Stimulated activated naive CD8-positive, alpha-beta T cell treated with anti-CD3 and anti-CD28 coated beads, Interleukin-15, Interleukin-2, amounts not matched to agents 100 ng/mL and 50 ng/mL, for 24 hours (primary cell): ENCODE measurements around the gene SFXN3.
"Not testable (repeated sequence)": the region's sequence is repeated elsewhere in the genome, so short reads cannot be mapped to it uniquely, and the experiment has no call there.

Source experiments
- H3K27ac Mint-ChIP-seq: one replicate; pipeline ENCODE4 v1.8.0; 2021; ENCODE audit warnings: mild to moderate bottlenecking, mixed read lengths
- H3K27me3 Mint-ChIP-seq: one replicate; pipeline ENCODE4 v1.8.0; 2021; ENCODE audit warnings: mixed read lengths
- H3K36me3 Mint-ChIP-seq: one replicate; pipeline ENCODE4 v1.8.0; 2021; ENCODE audit warnings: low read depth, mixed read lengths
- H3K4me1 Mint-ChIP-seq: one replicate; pipeline ENCODE4 v1.8.0; 2021; ENCODE audit warnings: low read depth, mixed read lengths
- H3K4me3 Mint-ChIP-seq: one replicate; pipeline ENCODE4 v1.8.0; 2021; ENCODE audit warnings: mild to moderate bottlenecking, mixed read lengths
- H3K9me3 Mint-ChIP-seq: one replicate; pipeline ENCODE4 v1.8.0; 2021; ENCODE audit warnings: mixed read lengths

The SFXN3 gene

GRCh38 chr10:101033276-101033675 lies 2.2 kb downstream of the SFXN3 start:
- Mint-ChIP-seq H3K9me3 (no peaks in the 10 kb centered on the region), H3K4me1 (peaks cover 28% of the 10 kb centered on the region), H3K36me3 (peaks cover 9% of the 10 kb centered on the region), H3K4me3 (peak overlapping the region; percentile 63), H3K27ac (peak overlapping the region; percentile 65), H3K27me3 (no peaks in the 10 kb centered on the region)

DNA sequence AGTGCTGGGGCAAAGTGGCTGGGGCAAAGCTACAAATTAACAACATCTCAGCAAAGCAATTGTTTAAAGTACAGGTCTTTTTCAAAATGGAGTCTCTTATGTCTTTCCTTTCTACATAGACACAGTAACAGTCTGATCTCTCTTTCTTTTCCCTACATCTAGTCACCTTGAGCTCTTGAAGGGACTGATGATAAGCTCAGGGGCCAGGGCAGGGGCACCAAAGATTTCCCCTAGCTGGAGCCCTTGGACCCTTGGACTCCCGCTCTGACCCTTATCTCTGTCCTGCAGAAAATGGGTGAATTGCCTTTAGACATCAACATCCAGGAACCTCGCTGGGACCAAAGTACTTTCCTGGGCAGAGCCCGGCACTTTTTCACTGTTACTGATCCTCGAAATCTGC lies 3.4 kb downstream of the SFXN3 start:
- not testable (repeated sequence) for H3K27ac Mint-ChIP-seq, H3K36me3 Mint-ChIP-seq, H3K4me3 Mint-ChIP-seq, H3K9me3 Mint-ChIP-seq, H3K27me3 Mint-ChIP-seq
- peaks cover 28% of the 10 kb centered on the region for H3K4me1 Mint-ChIP-seq

DNA sequence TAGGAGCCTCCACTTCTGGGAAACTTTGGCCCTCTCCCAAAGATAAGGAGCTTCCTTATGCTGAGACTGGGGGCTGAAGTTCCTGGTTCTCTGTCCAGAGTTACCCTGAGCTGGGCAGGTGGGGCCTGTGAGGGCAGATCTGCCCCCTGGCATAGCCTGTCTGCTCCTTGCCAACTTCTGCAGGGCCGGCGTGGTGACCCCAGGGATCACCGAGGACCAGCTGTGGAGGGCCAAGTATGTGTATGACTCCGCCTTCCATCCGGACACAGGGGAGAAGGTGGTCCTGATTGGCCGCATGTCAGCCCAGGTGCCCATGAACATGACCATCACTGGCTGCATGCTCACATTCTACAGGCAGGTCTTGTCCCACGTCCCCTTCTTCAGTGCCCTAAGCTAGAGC lies 4.3 kb downstream of the SFXN3 start:
- no peaks in the 10 kb centered on the region for H3K27me3 Mint-ChIP-seq
- no peak overlapping the region for H3K4me3 Mint-ChIP-seq
- H3K4me1 Mint-ChIP-seq = peaks cover 27% of the 10 kb centered on the region
- no peak overlapping the region for H3K27ac Mint-ChIP-seq
- H3K36me3 Mint-ChIP-seq = peaks cover 9% of the 10 kb centered on the region
- no peaks in the 10 kb centered on the region for H3K9me3 Mint-ChIP-seq

DNA sequence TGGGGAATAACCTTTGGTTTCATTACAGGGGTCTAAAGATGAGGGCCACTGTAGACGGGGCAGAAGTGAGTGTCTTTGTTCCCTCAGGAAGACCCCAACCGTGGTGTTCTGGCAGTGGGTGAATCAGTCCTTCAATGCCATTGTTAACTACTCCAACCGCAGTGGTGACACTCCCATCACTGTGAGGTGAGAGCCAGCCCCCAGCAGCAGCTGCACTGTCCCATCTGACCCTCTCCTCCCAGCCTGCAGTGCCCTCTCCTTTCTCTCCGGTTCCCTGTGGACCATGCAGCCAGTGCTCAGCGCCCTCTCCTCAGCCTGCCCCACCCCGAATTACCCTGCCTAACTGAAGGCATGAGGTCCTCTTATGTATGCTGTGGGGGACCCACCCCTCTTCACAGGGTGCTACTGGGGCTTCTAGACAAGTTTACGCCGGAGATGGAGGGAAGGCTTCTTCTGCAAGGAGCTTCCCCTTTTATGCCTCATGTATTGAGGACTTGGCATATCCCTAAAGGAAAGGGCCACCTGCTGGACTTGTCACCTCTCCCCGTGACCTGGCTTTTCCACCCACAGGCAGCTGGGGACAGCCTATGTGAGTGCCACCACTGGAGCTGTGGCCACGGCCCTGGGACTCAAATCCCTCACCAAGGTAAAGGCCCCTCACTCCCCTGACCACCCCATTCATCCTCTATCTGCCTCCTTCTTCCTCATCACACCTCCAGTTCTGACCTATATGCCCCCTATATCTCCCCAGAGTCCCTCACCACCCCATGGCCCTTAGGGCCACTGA lies 5.1 kb downstream of the SFXN3 start:
- Mint-ChIP-seq H3K4me3 (no peak overlapping the region), H3K4me1 (peaks cover 29% of the 10 kb centered on the region), H3K27me3 (no peaks in the 10 kb centered on the region), H3K9me3 (no peaks in the 10 kb centered on the region), H3K36me3 (peaks cover 9% of the 10 kb centered on the region), H3K27ac (no peak overlapping the region)

- H3K27ac Mint-ChIP-seq = no peak overlapping the region
- no peak overlapping the region for H3K4me3 Mint-ChIP-seq
- H3K27me3 Mint-ChIP-seq = no peaks in the 10 kb centered on the region
- H3K36me3 Mint-ChIP-seq = peaks cover 9% of the 10 kb centered on the region
- no peaks in the 10 kb centered on the region for H3K9me3 Mint-ChIP-seq
- H3K4me1 Mint-ChIP-seq = peaks cover 30% of the 10 kb centered on the region
These were observed 5.7 kb downstream of the SFXN3 start for GRCh38 chr10:101036726-101037125.

GRCh38 chr10:101038484-101038883 lies 7.5 kb downstream of the SFXN3 start:
- peaks cover 30% of the 10 kb centered on the region for H3K4me1 Mint-ChIP-seq
- no peaks in the 10 kb centered on the region for H3K9me3 Mint-ChIP-seq
- no peaks in the 10 kb centered on the region for H3K27me3 Mint-ChIP-seq
- no peak overlapping the region for H3K27ac Mint-ChIP-seq
- H3K36me3 Mint-ChIP-seq = peaks cover 9% of the 10 kb centered on the region
- H3K4me3 Mint-ChIP-seq = no peak overlapping the region

DNA sequence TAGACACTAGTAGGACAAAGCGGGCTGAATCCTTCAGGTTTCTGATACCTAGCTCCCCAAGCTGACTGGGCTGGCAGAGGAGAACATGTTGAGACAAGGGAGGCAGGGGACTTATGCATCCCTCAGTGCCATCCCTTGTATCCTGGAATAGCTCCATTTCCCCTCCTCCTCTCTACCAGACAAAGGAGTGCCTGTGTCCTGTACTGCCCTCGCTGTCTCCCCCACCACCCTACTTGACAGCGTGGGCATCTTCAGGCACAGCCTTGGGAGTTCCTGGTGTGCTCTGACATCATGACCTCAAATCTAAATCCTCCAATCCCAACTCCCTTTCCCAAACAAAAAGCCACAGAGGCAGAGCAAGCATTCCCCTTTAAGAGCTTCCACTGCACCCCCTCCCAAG lies 9.0 kb downstream of the SFXN3 start:
- no peaks in the 10 kb centered on the region for H3K9me3 Mint-ChIP-seq
- peaks cover 7% of the 10 kb centered on the region for H3K27me3 Mint-ChIP-seq
- no peak overlapping the region for H3K4me3 Mint-ChIP-seq
- H3K27ac Mint-ChIP-seq = no peak overlapping the region
- H3K4me1 Mint-ChIP-seq = peaks cover 26% of the 10 kb centered on the region
- H3K36me3 Mint-ChIP-seq = peaks cover 9% of the 10 kb centered on the region

GRCh38 chr10:101040851-101041250 lies 9.8 kb downstream of the SFXN3 start:
- H3K27me3 Mint-ChIP-seq = peaks cover 7% of the 10 kb centered on the region
- no peaks in the 10 kb centered on the region for H3K9me3 Mint-ChIP-seq
- H3K4me3 Mint-ChIP-seq = no peak overlapping the region
- H3K4me1 Mint-ChIP-seq = peaks cover 26% of the 10 kb centered on the region
- H3K36me3 Mint-ChIP-seq = peaks cover 9% of the 10 kb centered on the region
- peak overlapping the region; percentile 13 for H3K27ac Mint-ChIP-seq

DNA sequence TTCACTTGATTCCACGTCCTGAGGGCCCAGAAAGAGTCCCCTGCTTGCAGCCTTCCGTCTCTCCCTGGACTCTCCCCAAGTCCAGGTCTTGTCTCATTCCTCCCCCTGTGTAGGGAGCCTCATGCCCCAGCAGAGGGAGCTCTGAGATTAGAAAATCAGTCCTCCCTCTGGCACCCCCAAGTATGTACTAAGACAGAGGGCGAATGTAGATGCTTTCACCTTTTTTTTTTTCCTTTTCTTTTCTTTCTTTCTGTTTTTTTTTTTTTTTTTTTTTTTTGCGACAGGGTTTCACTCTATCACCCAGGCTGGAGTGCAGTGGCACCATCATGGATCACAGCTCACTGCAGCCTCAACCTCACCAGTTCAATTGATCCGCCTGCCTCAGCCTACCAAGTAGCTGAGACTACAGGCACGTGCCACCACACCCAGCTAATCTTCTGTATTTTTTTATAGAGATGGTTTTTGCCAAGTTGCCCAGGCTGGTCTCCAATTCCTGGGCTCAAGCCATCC lies 10.3 kb downstream of the SFXN3 start:
- Mint-ChIP-seq H3K36me3 (peaks cover 9% of the 10 kb centered on the region), H3K9me3 (no peaks in the 10 kb centered on the region), H3K27me3 (peaks cover 10% of the 10 kb centered on the region), H3K27ac (peak overlapping the region; percentile 13), H3K4me1 (peaks cover 26% of the 10 kb centered on the region), H3K4me3 (no peak overlapping the region)

DNA sequence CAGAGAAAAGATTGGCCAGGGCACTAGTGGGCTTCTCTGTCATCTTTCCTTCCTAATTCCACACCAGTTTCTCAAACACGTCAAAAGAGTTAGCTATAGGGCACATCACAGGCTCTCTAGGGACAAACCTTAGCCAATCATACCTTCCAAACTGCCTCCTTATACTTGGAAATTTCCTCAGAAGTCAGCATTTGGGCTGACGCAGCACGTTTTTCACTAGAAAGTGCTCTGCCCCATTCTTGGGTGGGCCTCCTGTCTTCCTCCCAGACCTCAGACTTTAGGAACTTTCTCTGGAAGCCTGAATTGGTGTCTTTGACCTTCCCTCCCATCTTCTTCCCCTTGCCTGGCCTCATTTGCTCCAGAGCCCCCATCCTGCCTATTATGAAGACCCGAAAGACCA lies 11.1 kb downstream of the SFXN3 start:
- Mint-ChIP-seq H3K27me3 (peaks cover 18% of the 10 kb centered on the region), H3K27ac (peak overlapping the region; percentile 89), H3K4me3 (peak overlapping the region; percentile 94), H3K9me3 (no peaks in the 10 kb centered on the region), H3K4me1 (peaks cover 26% of the 10 kb centered on the region), H3K36me3 (peaks cover 9% of the 10 kb centered on the region)

DNA sequence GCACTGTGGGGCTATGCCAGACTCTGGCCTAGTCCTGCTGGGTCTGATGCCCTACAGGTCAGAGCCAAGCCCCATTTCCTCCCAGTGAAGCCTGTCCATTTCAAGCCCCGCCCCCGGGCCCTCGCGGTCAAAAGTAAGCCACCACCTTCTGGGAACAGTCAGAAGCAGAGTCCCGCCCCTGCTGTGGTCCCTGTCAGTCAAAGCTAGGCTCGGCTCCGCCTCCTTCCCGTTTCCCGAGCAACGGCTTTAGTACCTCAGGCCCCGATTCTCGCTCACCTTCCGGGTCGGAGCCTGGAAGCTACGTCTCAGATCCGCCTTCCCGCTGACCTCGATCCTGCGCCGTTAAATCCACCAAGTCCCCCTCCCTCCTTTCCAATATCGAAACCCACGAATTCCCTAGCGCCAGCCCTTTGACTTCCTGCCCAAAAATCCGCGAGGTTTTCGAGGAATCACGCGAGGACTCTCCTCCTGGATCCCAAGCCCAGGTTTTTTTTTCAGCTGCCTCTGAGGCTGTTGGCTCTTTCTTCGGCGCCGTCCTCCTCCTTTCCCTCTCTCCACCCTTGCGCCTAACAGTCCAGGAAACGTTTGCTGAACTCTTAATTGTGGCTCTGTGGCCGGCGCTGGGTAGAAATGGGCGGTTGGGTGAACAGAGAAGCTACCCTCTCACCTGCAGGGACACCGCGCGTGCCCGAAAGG lies 11.8 kb downstream of the SFXN3 start:
- Mint-ChIP-seq H3K36me3 (peaks cover 3% of the 10 kb centered on the region), H3K27ac (peak overlapping the region; percentile 89), H3K4me3 (peak overlapping the region; percentile 94), H3K4me1 (peaks cover 26% of the 10 kb centered on the region), H3K27me3 (peaks cover 25% of the 10 kb centered on the region), H3K9me3 (no peaks in the 10 kb centered on the region)

DNA sequence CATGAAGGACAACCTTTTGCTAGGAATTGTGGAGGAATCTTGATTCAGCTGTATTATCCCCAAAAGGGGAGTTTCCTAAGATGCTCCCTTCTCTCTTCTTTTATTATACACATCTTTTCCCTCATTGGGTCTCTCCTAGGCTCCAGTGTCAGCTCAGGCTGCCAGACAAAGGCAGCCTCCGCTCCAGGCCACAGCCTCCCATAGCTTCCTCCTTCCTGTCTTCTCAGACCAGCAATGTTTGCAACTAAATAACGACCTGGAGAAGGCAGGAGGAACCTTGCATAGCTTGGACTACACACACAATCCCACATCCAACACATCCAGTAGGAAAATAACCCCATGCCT lies 12.3 kb downstream of the SFXN3 start:
- H3K27ac Mint-ChIP-seq = no peak overlapping the region
- peaks cover 30% of the 10 kb centered on the region for H3K27me3 Mint-ChIP-seq
- H3K36me3 Mint-ChIP-seq = no peaks in the 10 kb centered on the region
- peak overlapping the region; percentile 94 for H3K4me3 Mint-ChIP-seq
- H3K9me3 Mint-ChIP-seq = no peaks in the 10 kb centered on the region
- H3K4me1 Mint-ChIP-seq = peaks cover 28% of the 10 kb centered on the region

DNA sequence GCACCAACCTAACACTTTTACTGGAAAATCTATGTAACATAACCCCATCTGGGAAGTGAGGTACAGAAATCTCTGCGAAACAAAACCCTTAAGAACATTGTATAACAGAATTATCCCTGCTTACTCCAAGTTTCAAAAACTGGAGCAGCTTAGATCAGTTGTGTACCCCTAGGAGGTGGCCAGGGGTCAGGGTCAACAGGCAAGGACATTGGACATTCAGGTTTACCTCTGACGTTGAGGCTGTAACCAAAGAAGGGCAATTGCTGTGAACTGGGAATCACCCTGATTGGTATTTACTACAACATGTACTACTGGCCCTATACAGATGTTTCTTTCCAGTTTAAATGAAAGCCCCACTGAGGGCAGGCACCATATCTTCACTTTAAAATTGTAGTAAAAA lies 13.1 kb downstream of the SFXN3 start:
- Mint-ChIP-seq H3K27me3 (peaks cover 38% of the 10 kb centered on the region), H3K4me1 (peaks cover 29% of the 10 kb centered on the region), H3K27ac (no peak overlapping the region), H3K4me3 (no peak overlapping the region), H3K9me3 (no peaks in the 10 kb centered on the region), H3K36me3 (no peaks in the 10 kb centered on the region)

DNA sequence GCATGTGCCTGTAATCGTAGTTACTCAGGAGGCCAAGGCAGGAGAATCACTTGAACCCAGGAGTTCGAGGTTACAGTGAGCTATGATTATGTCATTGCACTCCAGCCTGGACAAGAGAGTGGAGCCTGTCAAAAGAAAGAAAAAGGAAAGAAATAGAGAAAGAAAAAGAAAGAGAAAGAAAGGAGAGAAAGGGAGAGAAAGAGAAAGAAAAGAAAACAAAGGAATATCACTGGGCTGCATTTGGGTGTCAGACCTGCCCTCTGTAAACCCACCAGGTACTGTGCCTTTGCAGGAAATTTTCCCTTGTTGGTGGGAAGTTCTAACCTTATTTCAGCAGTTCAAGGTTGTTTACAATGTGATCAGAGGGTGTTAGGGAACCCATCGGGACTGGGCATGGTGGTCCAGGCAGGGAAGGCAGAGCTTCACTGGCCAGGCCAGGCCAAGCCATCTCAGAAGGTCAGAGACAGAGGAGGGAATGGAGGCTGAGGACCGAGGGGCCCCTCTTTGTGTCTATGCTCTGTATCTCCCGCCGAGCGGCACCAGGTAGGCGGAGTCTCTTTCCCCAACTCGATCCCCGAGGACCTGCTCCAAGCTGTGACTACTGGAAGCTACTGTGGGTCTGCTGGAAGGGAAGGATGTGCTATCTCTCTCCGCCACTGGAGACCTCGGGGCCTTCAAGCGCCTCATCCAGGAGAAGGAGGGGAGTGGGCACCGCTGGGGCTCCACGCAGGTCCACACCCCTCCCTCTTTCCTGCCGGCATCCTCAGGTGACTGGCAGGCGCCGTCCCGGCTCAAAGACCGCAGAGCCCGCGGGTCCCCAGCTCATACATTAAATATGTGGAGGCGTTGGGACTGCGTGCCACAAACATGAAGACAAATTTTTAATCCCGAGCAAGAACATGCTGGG lies 15.6 kb downstream of the SFXN3 start:
- peaks cover 55% of the 10 kb centered on the region for H3K27me3 Mint-ChIP-seq
- no peak overlapping the region for H3K27ac Mint-ChIP-seq
- peaks cover 36% of the 10 kb centered on the region for H3K4me1 Mint-ChIP-seq
- H3K36me3 Mint-ChIP-seq = no peaks in the 10 kb centered on the region
- H3K4me3 Mint-ChIP-seq = no peak overlapping the region
- H3K9me3 Mint-ChIP-seq = no peaks in the 10 kb centered on the region

DNA sequence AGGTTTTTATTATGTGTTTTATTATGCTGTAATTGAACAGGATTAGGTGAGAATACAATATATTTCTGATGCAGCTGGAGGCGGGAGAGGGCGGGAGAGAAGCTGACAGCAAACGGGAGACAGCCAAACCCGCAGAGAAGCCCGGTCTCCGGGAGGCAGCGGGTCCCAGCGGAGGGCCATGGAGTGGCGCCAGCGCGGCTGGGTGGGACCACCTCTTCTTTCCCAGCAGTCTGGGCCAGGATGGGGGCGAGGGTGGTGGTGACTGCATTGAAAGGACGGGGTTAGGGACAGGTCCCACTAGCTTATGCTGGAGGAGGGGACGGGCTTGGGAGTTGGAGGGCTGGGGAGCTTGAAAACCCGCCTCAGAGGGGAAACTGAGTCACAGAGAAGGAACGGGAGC lies 16.2 kb downstream of the SFXN3 start:
- Mint-ChIP-seq H3K36me3 (no peaks in the 10 kb centered on the region), H3K27me3 (peaks cover 55% of the 10 kb centered on the region), H3K4me3 (no peak overlapping the region), H3K4me1 (peaks cover 29% of the 10 kb centered on the region), H3K27ac (no peak overlapping the region), H3K9me3 (no peaks in the 10 kb centered on the region)
